NT2/D1 (cell line): ENCODE data around the gene PITPNM2.

Experiments used
- DNase-seq: peaks from one replicate; pipeline ENCODE4 v3.0.0-alpha.2; 2011; ENCODE audit warnings: low read depth, low spot score
- H3K27me3 ChIP-seq: 2 replicates; pipeline ENCODE4 v1.6.0; 2011; ENCODE audit warnings: mild to moderate bottlenecking; ENCODE audit not compliant: insufficient read length, insufficient read depth
- H3K36me3 ChIP-seq: 2 replicates; pipeline ENCODE4 v1.6.1; 2011; ENCODE audit warnings: mild to moderate bottlenecking, low read length, mixed read lengths; ENCODE audit not compliant: insufficient read depth, insufficient read length
- H3K4me1 ChIP-seq: 2 replicates; pipeline ENCODE4 v1.5.1; 2011; ENCODE audit not compliant: insufficient read depth, insufficient read length
- H3K4me3 ChIP-seq: 2 replicates; pipeline ENCODE4 v1.5.1; 2011; ENCODE audit warnings: low read depth; ENCODE audit not compliant: insufficient read length
- H3K9ac ChIP-seq: 2 replicates; pipeline ENCODE4 v1.6.0; 2011; ENCODE audit warnings: low read depth; ENCODE audit not compliant: insufficient read length
- H3K9me3 ChIP-seq: 2 replicates; pipeline ENCODE4 v1.5.1; 2011; ENCODE audit warnings: mild to moderate bottlenecking, low read length; ENCODE audit not compliant: insufficient read depth
- SUZ12 ChIP-seq: IDR thresholded peaks from 2 replicates; pipeline ENCODE4 v1.6.1; 2011; ENCODE audit not compliant: insufficient read length, insufficient read depth; ENCODE audit errors: extremely low read depth
- YY1 ChIP-seq: IDR thresholded peaks from 2 replicates; pipeline ENCODE4 v1.6.1; 2011; ENCODE audit not compliant: insufficient read length, insufficient read depth
- ZNF274 ChIP-seq: IDR thresholded peaks from 2 replicates; pipeline ENCODE4 v1.6.1; 2011; ENCODE audit warnings: mild to moderate bottlenecking, low read depth, low read length

The PITPNM2 gene

DNA sequence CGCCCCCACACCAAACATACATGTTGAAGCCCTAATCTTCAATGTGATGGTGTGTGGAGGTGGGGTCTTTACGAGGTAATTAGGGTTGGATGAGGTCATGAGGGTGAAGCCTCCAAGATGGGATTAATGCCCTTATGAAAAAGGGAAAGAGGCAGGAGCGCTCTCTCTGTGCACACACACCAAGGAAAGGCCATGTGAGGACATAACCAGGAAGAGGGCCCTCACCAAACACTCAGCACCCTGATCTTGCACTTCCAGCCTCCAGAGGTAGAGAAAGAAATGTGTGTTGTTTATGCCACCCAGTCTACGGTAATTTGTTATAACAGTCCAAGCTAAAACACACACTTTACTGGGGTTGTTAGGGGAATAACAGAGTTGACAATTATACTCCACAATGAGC, 14.6 kb upstream of the PITPNM2 start:
- Histone ChIP-seq H3K27me3 (no peaks in the 10 kb centered on the region), H3K9ac (no peak overlapping the region), H3K4me1 (peaks cover 7% of the 10 kb centered on the region), H3K36me3 (peaks cover 49% of the 10 kb centered on the region), H3K4me3 (no peak overlapping the region), H3K9me3 (no peaks in the 10 kb centered on the region)
- no peak for TF ChIP-seq SUZ12
- TF ChIP-seq ZNF274 = no peak
- TF ChIP-seq YY1 = no peak
- DNase-seq = no peak

DNA sequence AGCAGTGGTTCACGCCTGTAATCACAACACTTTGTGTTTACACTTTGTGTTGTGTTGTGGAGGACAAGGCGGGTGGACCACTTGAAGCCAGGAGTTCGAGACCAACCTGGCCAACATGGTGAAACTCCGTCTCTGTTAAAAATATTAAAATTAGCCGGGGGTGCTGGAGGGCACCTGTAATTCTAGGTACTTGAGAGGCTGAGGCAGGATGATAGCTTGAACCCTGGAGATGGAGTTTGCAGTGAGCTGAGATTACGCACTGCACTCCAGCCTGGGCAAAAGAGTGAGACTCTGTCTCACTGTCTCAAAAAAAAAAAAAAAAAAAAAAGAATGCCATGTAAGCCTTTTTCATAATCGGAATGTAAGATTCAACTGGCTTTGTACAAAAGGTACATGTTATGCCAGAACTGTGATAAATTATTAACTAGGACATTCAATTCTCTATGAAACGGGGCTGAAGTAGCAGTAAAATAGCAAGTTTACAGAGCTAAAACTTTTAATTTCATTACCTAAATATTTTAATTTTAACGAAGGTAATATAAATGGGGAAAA, 13.9 kb upstream of the PITPNM2 start:
- H3K4me3 ChIP-seq = no peak overlapping the region
- DNase-seq = no peak
- no peaks in the 10 kb centered on the region for H3K9me3 ChIP-seq
- TF ChIP-seq YY1 = no peak
- TF ChIP-seq SUZ12 = no peak
- TF ChIP-seq ZNF274 = no peak
- peaks cover 7% of the 10 kb centered on the region for H3K4me1 ChIP-seq
- no peaks in the 10 kb centered on the region for H3K27me3 ChIP-seq
- no peak overlapping the region for H3K9ac ChIP-seq
- peaks cover 51% of the 10 kb centered on the region for H3K36me3 ChIP-seq

DNA sequence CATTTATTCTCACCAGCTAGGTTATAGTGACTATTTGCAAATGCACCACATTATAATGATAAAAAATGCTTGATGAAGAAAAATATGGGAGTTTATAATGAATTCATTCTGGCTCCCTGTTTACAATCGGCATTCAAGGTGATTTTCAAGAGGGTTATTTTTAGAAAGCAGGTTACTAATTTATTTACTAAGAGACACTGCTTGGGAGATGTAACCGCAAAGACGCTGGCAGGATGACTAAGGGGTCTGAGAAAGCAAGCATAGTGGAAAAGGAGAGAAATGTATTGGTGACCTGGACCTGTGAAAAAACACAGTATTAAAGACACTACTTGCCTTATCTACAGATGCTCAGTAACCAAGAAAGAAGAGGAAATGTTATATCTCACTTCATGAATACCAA, 13.3 kb upstream of the PITPNM2 start:
- TF ChIP-seq YY1 (no peak), ZNF274 (no peak), SUZ12 (no peak)
- Histone ChIP-seq H3K9me3 (no peaks in the 10 kb centered on the region), H3K27me3 (no peaks in the 10 kb centered on the region), H3K4me1 (peaks cover 7% of the 10 kb centered on the region), H3K36me3 (peaks cover 55% of the 10 kb centered on the region), H3K9ac (no peak overlapping the region), H3K4me3 (no peak overlapping the region)
- DNase-seq = no peak

DNA sequence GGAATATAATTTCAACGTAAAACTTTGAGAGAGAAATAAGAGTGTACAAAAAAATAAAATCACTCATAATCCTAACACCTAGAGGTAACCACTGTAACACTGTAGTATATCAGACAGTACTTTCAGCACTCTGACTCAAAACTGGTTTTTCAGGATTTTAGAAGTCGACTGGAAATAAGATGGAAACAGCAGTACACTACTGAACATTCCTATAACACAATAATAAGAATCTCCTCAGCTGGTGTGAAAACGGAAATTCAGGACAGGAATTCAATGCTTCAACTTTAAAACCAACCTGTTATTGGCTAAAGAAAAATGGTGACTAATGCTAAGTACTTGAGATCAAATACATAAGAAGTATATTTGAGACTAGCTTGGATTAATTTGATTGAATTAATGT, 12.3 kb upstream of the PITPNM2 start:
- H3K9ac ChIP-seq = no peak overlapping the region
- H3K4me3 ChIP-seq = no peak overlapping the region
- H3K36me3 ChIP-seq = peaks cover 55% of the 10 kb centered on the region
- peaks cover 7% of the 10 kb centered on the region for H3K4me1 ChIP-seq
- no peak for DNase-seq
- H3K27me3 ChIP-seq = no peaks in the 10 kb centered on the region
- H3K9me3 ChIP-seq = no peaks in the 10 kb centered on the region
- no peak for TF ChIP-seq SUZ12
- no peak for TF ChIP-seq YY1
- TF ChIP-seq ZNF274 = no peak

DNA sequence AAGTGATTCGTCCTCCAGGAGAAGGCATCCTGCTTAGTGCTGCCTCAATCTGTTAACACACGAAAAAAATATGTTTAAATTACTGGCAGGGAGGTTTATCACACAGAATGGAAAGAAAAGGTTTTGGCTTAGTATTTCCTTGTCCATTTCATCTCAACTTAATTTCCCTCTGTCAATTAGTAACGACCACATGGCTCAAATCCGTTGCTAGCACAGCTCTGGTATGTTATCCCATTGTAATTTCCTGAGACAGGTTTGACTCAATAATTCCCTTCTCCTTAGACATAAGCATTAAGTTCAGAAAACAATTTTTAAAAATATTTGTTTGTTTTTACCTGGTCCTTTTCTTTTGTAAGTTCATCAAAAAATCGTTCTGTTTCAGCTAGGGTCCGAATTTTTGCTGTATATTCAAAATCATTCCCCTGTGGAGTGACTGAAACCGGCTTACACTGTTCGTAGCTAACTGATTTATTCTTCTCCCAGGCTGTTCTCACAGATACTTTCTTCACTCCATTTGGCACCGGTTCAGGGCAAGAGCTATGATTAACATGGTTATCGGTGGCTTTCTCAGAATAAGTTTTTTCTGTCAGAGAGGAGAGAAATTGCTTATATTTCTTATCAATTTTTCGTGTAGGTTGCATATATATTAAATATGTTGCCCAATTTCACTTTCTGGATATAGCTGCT, 10.1 kb upstream of the PITPNM2 start:
- H3K36me3 ChIP-seq = peaks cover 53% of the 10 kb centered on the region

DNA sequence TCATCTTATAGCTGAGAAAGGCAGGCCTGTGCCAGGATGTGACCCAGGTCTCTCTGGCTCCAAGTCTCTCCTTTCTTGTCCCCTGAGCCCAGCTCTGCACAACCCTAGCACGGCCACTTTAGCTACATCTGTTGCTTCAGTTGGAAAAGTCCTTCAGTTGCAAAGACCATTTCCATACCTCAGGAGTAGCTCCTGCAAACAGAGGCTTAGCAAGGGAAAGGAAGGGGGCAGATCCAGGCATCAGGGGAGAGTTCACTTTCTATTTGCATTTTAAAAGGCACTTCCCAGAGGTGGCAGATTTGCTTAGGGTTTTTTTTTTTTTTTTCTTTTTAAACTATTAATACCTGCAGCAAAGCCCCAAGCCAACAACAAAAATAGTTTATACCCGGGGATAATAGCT, 3.0 kb upstream of the PITPNM2 start:
- Histone ChIP-seq H3K36me3 (peaks cover 20% of the 10 kb centered on the region), H3K9ac (peak overlapping the region; percentile 3), H3K4me3 (no peak overlapping the region), H3K4me1 (peaks cover 18% of the 10 kb centered on the region), H3K9me3 (no peaks in the 10 kb centered on the region), H3K27me3 (peaks cover 22% of the 10 kb centered on the region)
- peak; percentile 77 for DNase-seq
- TF ChIP-seq YY1 (no peak), ZNF274 (no peak), SUZ12 (no peak)

More for the DNA sequence above, 10.1 kb upstream of the PITPNM2 start:
- no peak for DNase-seq
- Histone ChIP-seq H3K9ac (no peak overlapping the region), H3K9me3 (no peaks in the 10 kb centered on the region), H3K4me1 (no peaks in the 10 kb centered on the region), H3K4me3 (no peak overlapping the region), H3K27me3 (no peaks in the 10 kb centered on the region)
- no peak for TF ChIP-seq YY1
- TF ChIP-seq SUZ12 = no peak
- no peak for TF ChIP-seq ZNF274

DNA sequence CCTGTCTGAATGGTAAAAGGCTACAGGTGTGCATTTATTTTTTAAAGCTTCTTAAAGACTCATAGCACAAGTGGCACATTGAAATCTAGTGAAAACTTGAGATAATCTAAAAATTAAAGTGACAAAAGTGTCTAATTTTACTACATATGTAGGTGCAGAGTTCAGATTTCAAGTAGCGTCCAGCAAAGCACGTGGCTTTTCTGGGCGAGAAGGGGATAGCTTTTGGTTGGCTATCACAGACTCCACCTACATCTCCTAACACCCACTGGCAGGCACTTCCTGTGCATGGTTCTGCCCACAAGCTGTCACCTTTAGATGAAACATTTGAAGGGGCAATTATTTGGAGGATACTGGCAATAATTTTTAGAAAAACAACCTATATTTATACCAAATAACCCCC, 1.9 kb upstream of the PITPNM2 start:
- Histone ChIP-seq H3K4me3 (no peak overlapping the region), H3K27me3 (peaks cover 26% of the 10 kb centered on the region), H3K9ac (no peak overlapping the region), H3K36me3 (peaks cover 28% of the 10 kb centered on the region), H3K4me1 (peaks cover 18% of the 10 kb centered on the region), H3K9me3 (no peaks in the 10 kb centered on the region)
- TF ChIP-seq YY1 = no peak
- no peak for TF ChIP-seq ZNF274
- TF ChIP-seq SUZ12 = no peak
- DNase-seq = no peak
